Fibroblast of mammary gland (primary cell): ENCODE measurements around the gene SARDH.

ENCODE experiments used
- DNase-seq: peaks from one replicate; pipeline ENCODE4 v3.0.0-alpha.2; 2010; ENCODE audit warnings: low read depth
- H3K4me3 ChIP-seq: 2 replicates; pipeline ENCODE4 v1.5.1; 2011; ENCODE audit warnings: low read depth, mild to moderate bottlenecking, low read length, moderate library complexity; ENCODE audit not compliant: control insufficient read depth
- TF ChIP-seq, protein P1 (sequence below): conservative IDR thresholded peaks from 2 replicates; pipeline ENCODE4 v1.5.1; 2011; ENCODE audit warnings: low read depth, low read length, inconsistent platforms; ENCODE audit not compliant: control insufficient read depth, insufficient read depth

Gene SARDH

DNA sequence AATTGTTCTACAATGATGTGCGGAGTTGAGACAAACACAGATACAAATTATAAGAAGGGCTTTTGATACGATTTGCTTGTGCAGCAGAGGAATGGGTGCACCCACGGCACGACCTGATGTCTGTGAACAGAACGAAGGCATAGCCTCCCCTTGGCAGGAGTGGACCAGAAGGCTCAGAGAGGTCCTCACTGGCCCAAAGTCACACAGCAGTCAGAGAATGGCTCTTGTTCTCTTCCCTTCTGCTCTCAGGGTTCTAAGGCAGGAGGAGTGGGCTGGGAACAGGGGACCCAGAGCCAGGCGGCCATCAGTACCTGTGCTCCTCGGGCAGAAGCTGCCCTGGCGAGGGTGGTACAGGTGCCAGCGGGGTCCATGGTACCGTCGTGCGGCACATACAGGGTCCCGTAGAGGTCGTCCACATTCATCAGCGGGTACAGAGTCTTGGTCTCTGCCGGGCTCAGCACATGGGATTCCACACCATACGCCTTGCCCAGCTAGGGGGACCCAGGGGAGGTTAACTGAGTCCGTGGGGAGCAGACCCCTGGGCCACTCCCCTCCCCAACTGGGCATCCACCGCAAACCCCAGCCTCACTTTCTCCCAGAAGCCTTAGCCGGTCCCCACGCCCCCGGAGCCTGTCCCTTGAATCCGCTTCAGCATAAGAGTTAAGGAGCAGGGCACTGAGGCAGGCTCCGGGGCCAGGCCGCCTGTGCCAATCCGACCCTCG is 7.0 kb downstream of the SARDH start:
- no peak overlapping the region for H3K4me3 ChIP-seq
- TF ChIP-seq, protein P1, sequence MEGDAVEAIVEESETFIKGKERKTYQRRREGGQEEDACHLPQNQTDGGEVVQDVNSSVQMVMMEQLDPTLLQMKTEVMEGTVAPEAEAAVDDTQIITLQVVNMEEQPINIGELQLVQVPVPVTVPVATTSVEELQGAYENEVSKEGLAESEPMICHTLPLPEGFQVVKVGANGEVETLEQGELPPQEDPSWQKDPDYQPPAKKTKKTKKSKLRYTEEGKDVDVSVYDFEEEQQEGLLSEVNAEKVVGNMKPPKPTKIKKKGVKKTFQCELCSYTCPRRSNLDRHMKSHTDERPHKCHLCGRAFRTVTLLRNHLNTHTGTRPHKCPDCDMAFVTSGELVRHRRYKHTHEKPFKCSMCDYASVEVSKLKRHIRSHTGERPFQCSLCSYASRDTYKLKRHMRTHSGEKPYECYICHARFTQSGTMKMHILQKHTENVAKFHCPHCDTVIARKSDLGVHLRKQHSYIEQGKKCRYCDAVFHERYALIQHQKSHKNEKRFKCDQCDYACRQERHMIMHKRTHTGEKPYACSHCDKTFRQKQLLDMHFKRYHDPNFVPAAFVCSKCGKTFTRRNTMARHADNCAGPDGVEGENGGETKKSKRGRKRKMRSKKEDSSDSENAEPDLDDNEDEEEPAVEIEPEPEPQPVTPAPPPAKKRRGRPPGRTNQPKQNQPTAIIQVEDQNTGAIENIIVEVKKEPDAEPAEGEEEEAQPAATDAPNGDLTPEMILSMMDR, result no peak
- no peak for DNase-seq

DNA sequence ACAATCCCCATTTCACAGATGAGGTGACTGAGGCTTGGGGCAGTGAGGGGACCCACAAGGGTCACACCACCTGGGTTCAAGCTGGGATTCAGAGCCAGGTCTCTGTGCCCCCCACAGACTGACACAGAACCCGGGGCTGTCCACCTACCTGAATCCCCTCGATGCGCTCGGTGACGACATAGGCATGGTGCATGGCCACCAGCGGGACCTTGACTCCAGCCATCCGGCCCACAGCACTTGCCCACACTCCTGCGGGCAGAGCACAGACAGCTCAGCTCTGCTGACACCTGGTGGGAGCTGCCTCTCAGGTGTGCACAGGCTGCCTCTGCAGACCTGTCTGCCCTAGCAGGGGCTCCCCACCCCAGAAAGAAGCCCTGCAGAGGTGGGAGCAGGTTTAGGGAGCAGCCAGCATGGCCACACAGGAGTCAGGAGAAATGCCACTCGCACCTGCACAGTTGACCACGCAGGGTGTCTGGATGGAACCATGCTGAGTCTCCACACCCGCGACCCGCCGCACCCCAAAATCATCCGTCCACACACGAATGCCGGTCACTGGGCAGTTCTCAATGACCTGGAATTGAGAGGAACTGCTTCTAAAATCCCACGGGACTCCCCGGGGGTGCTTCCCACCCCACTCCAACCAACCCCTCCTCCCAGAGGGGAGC is 8.4 kb downstream of the SARDH start:
- H3K4me3 ChIP-seq, result no peak overlapping the region
- DNase-seq, result no peak
- TF ChIP-seq, protein P1, result no peak

DNA sequence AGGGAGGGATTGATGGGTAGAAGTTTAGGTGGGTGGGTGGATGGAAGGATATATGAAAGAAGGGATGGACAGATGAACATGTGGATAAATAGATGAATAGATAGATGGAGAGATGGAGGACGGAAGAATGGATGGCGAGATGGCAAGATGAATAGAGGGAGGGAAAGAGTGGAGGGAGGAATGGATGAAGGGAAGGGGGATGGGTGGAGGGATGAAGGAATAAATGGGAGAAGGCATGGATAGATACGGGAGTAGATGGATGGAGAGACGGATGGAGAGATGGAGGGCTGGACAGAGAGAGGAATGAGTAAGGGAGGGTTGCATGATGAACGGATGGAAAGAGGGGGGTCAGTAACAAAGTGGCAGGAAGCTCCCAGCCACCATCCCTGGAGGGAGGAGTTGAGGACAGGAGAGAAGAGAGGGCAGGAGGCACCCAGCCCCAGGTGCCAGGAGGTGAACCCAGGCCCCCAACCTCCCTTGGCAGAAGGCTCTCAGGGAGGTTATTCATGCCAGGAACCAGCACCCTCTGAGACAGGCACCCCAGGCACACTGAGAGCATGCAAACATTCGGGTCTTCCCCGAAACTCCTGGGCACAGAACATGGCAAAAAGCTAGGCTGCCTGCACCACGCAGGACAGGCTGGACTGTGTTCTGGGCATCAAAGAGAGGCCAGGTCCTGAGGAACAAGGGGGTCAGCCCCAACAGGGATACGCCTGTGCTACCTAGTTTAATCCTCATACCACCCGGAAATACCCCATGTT is 9.1 kb downstream of the SARDH start:
- TF ChIP-seq, protein P1, result no peak
- H3K4me3 ChIP-seq, result no peak overlapping the region
- DNase-seq, result no peak

DNA sequence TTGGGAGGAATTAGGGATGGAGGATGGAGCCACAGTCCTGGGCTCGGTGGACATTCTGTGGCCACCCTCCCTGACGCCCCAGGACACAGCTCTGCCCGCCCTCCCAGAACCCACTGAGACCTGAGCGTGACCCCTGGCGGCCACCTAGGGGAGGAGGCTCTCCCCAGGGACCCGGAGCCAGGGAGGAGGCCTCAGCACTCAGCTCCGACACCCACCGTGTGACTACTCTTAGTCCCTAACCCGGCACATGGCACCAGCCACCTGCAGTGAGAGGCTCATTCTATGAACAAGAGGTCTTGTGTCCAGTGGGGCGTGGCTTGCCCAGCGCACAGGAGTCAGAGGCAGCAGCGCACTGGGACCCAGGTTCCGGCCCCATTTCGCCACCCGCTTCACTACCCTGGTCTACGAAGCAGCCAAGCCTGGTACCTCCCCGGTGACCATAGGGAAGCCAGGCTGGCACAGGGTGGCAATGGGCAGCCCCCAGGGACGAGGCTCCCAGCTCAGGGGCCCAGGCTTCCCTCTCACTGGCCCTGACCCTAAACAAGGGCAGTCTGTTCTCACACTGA is 10.2 kb downstream of the SARDH start:
- DNase-seq, result no peak
- no peak overlapping the region for H3K4me3 ChIP-seq
- TF ChIP-seq, protein P1, result no peak

DNA sequence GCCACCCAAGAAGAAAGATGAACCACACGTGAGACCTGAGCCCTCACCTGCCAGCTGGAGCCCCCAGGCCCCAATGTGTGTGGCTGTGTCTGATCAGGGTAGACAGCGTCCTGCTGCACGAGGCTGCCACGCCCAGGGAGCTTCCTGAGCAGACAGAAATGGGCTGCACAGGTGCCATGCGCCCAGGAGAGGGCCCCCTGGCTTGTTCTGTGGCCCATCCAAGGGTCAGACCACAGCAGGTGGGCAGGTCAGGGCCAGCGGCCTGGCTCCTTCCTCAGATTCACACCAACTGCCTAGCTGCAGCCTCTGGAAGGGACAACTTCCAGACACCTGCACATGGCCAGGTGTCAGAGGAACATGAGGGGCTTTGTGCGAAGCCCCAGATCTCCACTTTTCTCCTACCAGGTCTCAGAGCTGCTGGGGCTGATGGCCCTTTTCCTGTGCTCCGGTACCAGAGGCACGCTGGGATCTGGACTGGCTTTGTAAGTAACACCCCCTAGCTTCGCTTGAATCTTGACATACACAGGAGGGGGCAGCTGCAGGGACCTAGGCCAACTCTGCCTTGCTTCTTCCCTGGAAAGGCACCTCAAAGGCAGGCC is 10.8 kb downstream of the SARDH start:
- no peak for DNase-seq
- TF ChIP-seq, protein P1, result no peak
- H3K4me3 ChIP-seq, result no peak overlapping the region
